Measurements from ENCODE around the gene PPRC1. TPM values are rescaled to one million over a fixed set of nuclear protein-coding genes. Genes with fewer than 3 reads are reported as not detected.

Gene PPRC1
- total and polyA plus RNA-seq, 2 experiments from 2014 or later, result 43.2 to 67.5 TPM

DNA sequence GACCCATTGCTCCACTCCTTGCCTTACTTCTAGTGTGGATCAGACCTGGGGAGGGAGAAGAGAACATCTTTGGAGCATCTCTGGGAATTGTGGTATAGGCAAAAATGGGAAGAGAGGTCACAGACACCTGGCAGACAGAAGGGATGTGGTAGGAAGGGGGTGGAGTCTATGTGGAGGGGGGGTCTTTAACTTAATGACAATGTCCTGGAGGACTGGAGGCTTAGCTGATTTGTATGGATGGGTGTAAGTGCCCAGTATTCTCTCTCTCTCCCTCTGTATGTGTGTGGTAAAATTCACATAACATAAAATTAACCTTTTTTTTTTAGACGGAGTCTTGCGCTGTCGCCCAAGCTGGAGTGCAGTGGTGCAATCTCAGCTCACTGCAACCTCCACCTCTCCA, 9.6 kb upstream of the PPRC1 start:
- Histone ChIP-seq H3F3A (replicated peaks; ENCODE audit: low read depth) (peaks cover 9% of the 10 kb centered on the region; the same call in 1 of the 2 replicates), H3K27ac (ENCODE audit: low read depth) (peak overlapping the region; percentile 100), H3K36me3 (ENCODE audit: insufficient read depth) (no peaks in the 10 kb centered on the region), H3K79me2 (replicated peaks; ENCODE audit: insufficient read depth) (peaks cover 16% of the 10 kb centered on the region), H3K27me3 (ENCODE audit: insufficient read depth) (no peaks in the 10 kb centered on the region), H2AFZ (no peak overlapping the region), H3K4me3 (peak overlapping the region; percentile 95; the same call in 1 of the 2 replicates), H3K4me2 (peak overlapping the region; percentile 80), H4K20me1 (replicated peaks; ENCODE audit: insufficient read depth) (no peaks in the 10 kb centered on the region), H3K9me2 (ENCODE audit: insufficient read depth) (no peaks in the 10 kb centered on the region), H3K4me1 (ENCODE audit: insufficient read depth) (peaks cover 25% of the 10 kb centered on the region)
- H3K9me3 Mint-ChIP-seq, result no peaks in the 10 kb centered on the region
- peaks cover 14% of the 10 kb centered on the region for H3K27me3 Mint-ChIP-seq (ENCODE audit: insufficient read depth, low read depth, poor library complexity)
- H3K27ac Mint-ChIP-seq, result peak overlapping the region; percentile 99
- DNase-seq (ENCODE audit: low spot score) (no peak), ATAC-seq (no peak)
- H3K36me3 Mint-ChIP-seq (ENCODE audit: low read depth), result 0 out of 3 replicates have a peak, but pooled peaks cover 4% of the 10 kb centered on the region
- H3K4me1 Mint-ChIP-seq, result peaks cover 31% of the 10 kb centered on the region
- H3K4me3 Mint-ChIP-seq, result no peak overlapping the region; the same call in 2 of the 3 replicates
- TF ChIP-seq, protein P1, sequence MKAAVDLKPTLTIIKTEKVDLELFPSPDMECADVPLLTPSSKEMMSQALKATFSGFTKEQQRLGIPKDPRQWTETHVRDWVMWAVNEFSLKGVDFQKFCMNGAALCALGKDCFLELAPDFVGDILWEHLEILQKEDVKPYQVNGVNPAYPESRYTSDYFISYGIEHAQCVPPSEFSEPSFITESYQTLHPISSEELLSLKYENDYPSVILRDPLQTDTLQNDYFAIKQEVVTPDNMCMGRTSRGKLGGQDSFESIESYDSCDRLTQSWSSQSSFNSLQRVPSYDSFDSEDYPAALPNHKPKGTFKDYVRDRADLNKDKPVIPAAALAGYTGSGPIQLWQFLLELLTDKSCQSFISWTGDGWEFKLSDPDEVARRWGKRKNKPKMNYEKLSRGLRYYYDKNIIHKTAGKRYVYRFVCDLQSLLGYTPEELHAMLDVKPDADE (IDR thresholded peaks at IDR 0.05), result no peak
- no peak for TF ChIP-seq CREB1 (CRISPR knock-in tag; IDR thresholded peaks at IDR 0.05; ENCODE audit: low read depth)
- TF ChIP-seq JUNB (IDR thresholded peaks at IDR 0.05; ENCODE audit: unreplicated experiment), result no peak
- TF ChIP-seq, protein P2, sequence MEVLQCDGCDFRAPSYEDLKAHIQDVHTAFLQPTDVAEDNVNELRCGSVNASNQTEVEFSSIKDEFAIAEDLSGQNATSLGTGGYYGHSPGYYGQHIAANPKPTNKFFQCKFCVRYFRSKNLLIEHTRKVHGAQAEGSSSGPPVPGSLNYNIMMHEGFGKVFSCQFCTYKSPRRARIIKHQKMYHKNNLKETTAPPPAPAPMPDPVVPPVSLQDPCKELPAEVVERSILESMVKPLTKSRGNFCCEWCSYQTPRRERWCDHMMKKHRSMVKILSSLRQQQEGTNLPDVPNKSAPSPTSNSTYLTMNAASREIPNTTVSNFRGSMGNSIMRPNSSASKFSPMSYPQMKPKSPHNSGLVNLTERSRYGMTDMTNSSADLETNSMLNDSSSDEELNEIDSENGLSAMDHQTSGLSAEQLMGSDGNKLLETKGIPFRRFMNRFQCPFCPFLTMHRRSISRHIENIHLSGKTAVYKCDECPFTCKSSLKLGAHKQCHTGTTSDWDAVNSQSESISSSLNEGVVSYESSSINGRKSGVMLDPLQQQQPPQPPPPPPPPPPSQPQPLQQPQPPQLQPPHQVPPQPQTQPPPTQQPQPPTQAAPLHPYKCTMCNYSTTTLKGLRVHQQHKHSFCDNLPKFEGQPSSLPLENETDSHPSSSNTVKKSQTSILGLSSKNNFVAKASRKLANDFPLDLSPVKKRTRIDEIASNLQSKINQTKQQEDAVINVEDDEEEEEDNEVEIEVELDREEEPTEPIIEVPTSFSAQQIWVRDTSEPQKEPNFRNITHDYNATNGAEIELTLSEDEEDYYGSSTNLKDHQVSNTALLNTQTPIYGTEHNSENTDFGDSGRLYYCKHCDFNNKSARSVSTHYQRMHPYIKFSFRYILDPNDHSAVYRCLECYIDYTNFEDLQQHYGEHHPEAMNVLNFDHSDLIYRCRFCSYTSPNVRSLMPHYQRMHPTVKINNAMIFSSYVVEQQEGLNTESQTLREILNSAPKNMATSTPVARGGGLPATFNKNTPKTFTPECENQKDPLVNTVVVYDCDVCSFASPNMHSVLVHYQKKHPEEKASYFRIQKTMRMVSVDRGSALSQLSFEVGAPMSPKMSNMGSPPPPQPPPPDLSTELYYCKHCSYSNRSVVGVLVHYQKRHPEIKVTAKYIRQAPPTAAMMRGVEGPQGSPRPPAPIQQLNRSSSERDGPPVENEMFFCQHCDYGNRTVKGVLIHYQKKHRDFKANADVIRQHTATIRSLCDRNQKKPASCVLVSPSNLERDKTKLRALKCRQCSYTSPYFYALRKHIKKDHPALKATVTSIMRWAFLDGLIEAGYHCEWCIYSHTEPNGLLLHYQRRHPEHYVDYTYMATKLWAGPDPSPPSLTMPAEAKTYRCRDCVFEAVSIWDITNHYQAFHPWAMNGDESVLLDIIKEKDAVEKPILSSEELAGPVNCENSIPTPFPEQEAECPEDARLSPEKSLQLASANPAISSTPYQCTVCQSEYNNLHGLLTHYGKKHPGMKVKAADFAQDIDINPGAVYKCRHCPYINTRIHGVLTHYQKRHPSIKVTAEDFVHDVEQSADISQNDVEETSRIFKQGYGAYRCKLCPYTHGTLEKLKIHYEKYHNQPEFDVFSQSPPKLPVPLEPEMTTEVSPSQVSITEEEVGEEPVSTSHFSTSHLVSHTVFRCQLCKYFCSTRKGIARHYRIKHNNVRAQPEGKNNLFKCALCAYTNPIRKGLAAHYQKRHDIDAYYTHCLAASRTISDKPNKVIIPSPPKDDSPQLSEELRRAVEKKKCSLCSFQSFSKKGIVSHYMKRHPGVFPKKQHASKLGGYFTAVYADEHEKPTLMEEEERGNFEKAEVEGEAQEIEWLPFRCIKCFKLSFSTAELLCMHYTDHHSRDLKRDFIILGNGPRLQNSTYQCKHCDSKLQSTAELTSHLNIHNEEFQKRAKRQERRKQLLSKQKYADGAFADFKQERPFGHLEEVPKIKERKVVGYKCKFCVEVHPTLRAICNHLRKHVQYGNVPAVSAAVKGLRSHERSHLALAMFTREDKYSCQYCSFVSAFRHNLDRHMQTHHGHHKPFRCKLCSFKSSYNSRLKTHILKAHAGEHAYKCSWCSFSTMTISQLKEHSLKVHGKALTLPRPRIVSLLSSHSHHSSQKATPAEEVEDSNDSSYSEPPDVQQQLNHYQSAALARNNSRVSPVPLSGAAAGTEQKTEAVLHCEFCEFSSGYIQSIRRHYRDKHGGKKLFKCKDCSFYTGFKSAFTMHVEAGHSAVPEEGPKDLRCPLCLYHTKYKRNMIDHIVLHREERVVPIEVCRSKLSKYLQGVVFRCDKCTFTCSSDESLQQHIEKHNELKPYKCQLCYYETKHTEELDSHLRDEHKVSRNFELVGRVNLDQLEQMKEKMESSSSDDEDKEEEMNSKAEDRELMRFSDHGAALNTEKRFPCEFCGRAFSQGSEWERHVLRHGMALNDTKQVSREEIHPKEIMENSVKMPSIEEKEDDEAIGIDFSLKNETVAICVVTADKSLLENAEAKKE (CRISPR knock-in tag; IDR thresholded peaks at IDR 0.05), result no peak
- TF ChIP-seq ZNF331 (CRISPR knock-in tag; IDR thresholded peaks at IDR 0.05; ENCODE audit: low read depth), result no peak
- no peak for TF ChIP-seq POLR2AphosphoS5 (IDR thresholded peaks at IDR 0.05; ENCODE audit: low read depth)
- TF ChIP-seq, protein P3, sequence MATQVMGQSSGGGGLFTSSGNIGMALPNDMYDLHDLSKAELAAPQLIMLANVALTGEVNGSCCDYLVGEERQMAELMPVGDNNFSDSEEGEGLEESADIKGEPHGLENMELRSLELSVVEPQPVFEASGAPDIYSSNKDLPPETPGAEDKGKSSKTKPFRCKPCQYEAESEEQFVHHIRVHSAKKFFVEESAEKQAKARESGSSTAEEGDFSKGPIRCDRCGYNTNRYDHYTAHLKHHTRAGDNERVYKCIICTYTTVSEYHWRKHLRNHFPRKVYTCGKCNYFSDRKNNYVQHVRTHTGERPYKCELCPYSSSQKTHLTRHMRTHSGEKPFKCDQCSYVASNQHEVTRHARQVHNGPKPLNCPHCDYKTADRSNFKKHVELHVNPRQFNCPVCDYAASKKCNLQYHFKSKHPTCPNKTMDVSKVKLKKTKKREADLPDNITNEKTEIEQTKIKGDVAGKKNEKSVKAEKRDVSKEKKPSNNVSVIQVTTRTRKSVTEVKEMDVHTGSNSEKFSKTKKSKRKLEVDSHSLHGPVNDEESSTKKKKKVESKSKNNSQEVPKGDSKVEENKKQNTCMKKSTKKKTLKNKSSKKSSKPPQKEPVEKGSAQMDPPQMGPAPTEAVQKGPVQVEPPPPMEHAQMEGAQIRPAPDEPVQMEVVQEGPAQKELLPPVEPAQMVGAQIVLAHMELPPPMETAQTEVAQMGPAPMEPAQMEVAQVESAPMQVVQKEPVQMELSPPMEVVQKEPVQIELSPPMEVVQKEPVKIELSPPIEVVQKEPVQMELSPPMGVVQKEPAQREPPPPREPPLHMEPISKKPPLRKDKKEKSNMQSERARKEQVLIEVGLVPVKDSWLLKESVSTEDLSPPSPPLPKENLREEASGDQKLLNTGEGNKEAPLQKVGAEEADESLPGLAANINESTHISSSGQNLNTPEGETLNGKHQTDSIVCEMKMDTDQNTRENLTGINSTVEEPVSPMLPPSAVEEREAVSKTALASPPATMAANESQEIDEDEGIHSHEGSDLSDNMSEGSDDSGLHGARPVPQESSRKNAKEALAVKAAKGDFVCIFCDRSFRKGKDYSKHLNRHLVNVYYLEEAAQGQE (IDR thresholded peaks at IDR 0.05; ENCODE audit: unreplicated experiment), result no peak
- no peak for TF ChIP-seq ZNF114 (CRISPR knock-in tag; IDR thresholded peaks at IDR 0.05)
- TF ChIP-seq CTCF (conservative IDR thresholded peaks at IDR 0.05; ENCODE audit: low read depth in 2 of 2), result no peak
- no peak for TF ChIP-seq EZH2 (IDR thresholded peaks at IDR 0.05; ENCODE audit: low read depth, unreplicated experiment)
- no peak for TF ChIP-seq STAT1 (IDR thresholded peaks at IDR 0.05; ENCODE audit: unreplicated experiment)
- TF ChIP-seq EZH2phosphoT487 (IDR thresholded peaks at IDR 0.05; ENCODE audit: unreplicated experiment), result no peak
- no peak for TF ChIP-seq NANOG (IDR thresholded peaks at IDR 0.05; ENCODE audit: borderline replicate concordance)
